CD4-positive, alpha-beta T cell treated with Interferon alpha-2 for 1 hour (primary cell): Measurements from ENCODE around the gene DNAH14.
A peak's percentile ranks its signal among the peaks of the same experiment; 100 is the strongest.
"Not testable (repeated sequence)": the region's sequence is repeated elsewhere in the genome, so short reads cannot be mapped to it uniquely, and the experiment has no call there.

Source experiments
- DNase-seq, 2 donors: peaks; one replicate each; pipeline ENCODE4 v3.0.0-alpha.2; 2020 to 2022

Gene DNAH14

DNA sequence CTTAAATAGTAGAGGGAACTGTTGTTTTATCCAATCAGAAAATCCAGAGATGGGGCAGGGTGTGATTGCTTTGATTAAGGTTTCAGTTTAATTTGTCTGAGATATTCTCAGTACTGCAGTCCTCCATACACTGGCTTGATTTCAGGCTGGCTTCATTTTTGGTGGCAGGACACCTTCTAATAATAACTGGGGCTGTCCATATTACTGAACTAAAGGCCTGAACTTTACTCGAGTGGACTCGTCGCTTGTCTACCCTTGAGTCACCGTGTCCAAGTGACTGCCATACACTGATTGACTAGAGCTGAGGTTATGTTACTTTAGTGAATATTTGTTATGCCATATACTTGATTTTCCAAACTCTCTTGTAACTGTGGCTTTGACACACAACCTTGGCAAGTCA is 228.8 kb downstream of the DNAH14 start:
- no peak for DNase-seq

- no peak for DNase-seq
Measured at GRCh38 chr1:225159793-225160192, 230.3 kb downstream of the DNAH14 start.

DNA sequence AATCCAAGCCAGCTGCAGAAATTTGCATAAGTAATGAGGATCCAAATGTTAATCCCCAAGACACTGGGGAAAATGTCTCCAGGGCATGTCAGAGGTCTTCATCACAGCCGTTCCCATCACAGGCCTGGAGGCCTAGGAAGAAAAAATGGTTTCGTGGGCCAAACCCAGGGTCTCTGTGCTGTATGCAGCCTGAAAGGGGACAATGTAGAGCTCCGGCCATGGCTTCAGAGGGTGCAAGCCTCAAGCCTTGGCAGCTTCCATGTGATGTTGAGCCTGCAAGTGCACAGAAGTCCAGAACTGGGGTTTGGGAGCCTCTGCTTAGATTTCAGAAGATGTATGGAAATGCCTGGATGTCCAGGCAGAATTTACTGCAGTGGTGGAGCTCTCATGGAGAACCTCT is 247.9 kb downstream of the DNAH14 start:
- DNase-seq = not testable (repeated sequence)

DNA sequence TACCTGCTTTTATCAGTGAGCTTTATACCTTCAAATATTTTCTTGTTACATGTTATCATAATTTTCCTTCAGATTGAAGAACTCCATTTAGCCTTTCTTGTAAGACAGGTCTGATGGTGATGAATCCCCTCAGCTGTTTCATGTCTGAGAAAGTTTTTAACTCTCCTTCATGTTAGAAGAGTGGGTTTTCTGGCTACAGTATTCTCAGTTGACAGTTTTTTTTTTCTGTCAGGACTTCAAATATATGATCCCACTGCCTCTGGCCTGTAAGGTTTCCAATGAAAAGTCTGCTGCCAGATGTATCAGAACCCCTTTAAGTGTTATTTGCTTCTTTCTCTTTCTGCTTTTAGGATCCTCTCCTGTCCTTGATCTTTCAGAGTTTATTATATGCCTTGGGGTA is 250.2 kb downstream of the DNAH14 start:
- no peak for DNase-seq

DNA sequence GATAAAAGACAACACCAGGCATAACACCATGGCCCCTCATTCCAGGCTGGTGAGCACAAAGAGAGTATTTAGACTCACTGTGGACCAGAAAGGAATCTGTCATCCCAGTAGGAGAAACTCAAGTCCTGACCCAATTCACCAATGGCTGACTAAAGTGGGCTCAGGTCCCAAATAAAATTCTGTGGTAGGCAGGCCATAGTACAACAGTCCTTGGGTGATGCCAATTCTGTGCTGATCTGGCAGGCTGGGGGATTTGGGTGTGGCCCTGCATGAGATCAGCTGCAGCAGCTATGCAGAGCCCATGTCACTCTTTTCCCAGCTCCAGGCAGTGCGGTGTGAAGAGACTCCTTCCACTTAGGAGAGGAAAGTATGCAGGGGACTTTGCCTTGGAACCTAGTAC is 253.2 kb downstream of the DNAH14 start:
- no peak for DNase-seq

- no peak for DNase-seq
Measured at GRCh38 chr1:225191199-225191753, 261.8 kb downstream of the DNAH14 start.

- DNase-seq = no peak
Measured at GRCh38 chr1:225201447-225201846, 272.0 kb downstream of the DNAH14 start.

GRCh38 chr1:225207791-225208190 is 278.3 kb downstream of the DNAH14 start:
- DNase-seq = no peak

- no peak for DNase-seq
Measured at GRCh38 chr1:225209153-225209552, 279.7 kb downstream of the DNAH14 start.

DNA sequence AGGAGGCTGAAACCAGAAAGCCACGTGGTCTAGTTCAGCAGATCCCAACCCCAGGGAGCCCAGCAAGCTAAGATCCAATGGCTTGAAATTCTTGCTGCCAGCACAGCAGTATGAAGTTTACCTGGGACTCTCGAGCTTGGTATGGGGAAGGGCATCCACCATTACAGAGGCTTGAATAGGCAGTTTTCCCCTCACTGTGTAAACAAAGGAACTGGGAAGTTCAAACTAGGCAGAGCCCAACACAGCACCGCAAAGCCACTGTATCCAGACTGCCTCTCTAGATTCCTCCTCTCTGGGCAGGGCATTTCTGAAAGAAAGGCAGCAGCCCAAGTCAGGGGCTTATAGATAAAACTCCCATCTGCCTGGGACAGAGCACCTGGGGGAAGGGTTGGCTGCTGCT is 280.7 kb downstream of the DNAH14 start:
- not testable (repeated sequence) for DNase-seq

- not testable (repeated sequence) for DNase-seq
Measured at GRCh38 chr1:225211694-225212442, 282.4 kb downstream of the DNAH14 start.

DNA sequence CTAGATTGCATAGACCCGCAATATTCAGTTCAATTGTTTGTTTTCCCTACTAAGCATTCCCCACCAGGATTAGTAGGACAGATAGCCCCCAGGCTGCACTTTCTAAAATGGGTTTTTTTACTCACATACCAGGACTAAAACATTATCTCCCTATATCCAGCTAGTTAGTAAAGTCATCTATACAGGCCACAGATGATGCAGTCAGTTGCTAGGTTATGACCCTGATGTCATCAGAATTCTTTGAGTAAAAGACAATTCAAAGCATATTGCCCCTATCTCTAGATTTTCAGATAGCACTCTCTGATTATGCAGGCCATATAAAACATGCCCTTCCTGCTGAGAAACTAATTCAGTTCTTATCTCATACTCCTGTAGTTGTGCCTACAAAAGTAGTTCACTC is 294.8 kb downstream of the DNAH14 start:
- DNase-seq = no peak

GRCh38 chr1:225225681-225226080 is 296.2 kb downstream of the DNAH14 start:
- DNase-seq = no peak

DNA sequence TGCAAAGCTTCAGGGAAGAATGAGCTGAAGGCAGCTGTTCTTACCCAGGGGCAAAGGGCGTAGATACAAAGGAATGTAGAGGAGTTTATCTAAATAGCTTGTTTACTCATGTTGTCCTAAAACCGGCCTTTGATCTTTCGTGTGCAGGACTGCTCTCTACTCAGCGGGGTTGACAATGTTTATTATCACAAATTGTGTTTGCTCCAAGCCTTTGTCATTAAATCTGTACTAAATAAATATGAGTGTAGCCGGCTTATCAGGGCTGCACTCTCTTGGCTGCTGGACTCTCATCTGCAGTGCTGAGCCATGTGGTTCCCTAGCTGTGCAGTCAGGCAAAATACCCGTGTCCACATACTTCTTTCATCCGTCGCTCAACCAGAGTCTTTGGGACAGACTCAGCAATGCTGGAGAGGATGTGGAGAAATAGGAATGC is 299.4 kb downstream of the DNAH14 start:
- DNase-seq = no peak

GRCh38 chr1:225229429-225229828 is 300.0 kb downstream of the DNAH14 start:
- not testable (repeated sequence) for DNase-seq

GRCh38 chr1:225230483-225230882 is 301.0 kb downstream of the DNAH14 start:
- DNase-seq = no peak

DNA sequence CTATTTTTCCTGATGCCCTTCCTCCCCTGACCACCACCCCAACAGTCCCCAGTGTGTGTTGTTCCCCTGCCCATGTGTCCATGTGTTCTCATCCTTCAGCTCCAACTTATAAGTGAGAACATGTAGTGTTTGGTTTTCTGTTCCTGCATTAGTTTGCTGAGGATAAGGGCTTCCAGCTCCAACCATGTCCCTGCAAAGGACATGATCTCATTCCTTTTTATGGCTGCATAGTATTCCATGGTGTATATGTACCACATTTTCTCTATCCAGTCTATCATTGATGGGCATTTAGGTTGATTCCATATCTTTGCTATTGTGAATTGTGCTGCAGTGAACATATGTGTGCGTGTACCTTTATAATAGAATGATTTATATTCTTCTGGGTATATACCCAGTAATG is 303.5 kb downstream of the DNAH14 start:
- not testable (repeated sequence) for DNase-seq

GRCh38 chr1:225242611-225243010 is 313.1 kb downstream of the DNAH14 start:
- DNase-seq = no peak

DNA sequence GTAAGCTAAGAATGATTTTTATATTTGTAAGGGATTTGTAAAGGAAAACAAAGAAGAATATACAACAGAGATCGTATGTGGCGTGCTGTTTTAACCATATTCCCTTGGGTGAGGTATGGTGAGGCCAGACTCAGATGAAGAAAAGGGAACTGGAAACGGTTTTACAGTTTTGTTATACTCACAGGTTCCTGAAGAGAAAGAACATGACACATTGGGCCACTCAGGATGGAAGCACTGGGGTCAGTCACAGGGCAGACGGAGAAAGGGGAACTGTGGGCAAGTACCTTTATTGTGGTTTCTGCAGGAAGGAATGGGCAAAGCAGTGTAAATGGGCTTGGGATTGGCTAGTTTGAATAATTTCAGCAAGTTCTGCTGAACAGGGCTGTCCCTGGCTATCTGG is 321.0 kb downstream of the DNAH14 start:
- peak; percentile 14 to 43 for DNase-seq

DNA sequence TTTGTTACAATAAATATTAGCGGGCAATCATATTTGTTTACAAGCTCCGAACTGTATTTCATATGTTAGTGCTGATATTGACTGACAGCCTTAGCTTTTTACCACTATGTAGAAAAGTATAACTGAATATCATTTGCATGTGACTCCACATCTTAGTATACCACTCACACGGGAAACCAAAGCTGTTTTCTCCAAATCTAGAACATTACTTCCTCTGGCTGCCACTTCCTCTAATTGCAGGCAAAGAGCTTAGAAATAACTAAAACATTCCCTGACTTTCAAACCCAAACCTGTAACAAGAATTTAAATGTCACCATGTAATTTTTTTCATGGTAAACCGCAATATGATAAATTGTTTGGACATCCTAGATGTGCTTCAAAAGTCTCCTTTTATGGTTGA is 323.7 kb downstream of the DNAH14 start:
- no peak for DNase-seq

- no peak for DNase-seq
Measured at GRCh38 chr1:225253784-225254183, 324.3 kb downstream of the DNAH14 start.

DNA sequence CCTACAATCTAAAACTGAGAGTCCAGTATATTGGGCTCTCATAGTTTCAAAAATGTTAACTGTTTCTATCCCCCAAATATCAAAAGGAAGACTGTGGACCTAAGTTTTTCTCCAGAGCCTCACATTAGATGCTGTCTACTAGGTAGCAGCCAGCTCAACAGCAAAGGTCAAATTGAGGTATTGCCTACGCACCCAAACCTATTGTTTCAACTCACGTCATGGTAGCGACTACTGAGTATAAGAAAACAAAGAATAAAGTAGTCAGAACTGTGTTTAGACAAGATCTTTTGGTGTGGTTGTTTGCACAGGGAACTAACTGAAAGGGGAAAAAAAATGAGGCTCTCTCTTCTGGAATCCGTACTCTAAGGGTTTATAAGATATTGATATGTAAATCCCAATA is 325.2 kb downstream of the DNAH14 start:
- DNase-seq = no peak

GRCh38 chr1:225257081-225257480 is 327.6 kb downstream of the DNAH14 start:
- no peak for DNase-seq

- no peak for DNase-seq
Measured at GRCh38 chr1:225258811-225259210, 329.3 kb downstream of the DNAH14 start.

DNA sequence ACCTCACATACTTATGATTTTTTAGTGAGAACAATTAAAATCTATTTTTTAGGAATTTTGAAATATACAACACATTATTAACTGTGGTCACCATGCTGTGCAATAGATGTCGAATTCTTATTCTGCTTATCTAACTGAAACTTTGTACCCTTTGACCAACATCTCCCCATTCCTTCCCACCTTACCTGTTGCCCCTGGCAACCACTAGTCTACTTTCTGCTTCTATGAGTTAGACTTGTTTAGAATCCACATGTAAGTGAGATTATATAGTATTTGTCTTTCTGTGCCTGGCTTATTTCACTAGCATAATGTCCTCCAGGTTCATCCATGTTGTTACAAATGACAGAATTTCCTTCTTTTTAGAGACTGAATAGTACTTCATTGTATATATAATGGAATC is 330.1 kb downstream of the DNAH14 start:
- no peak for DNase-seq
